ENCODE data around the gene POLRMT.

The POLRMT gene

GRCh38 chr19:640161-640558 is 6.8 kb upstream of the POLRMT start:
- TF ChIP-seq ZBTB7A (IDR thresholded peaks at IDR 0.05; ENCODE audit: low read depth) = no peak

- 0 out of 2 replicates have a peak, but pooled peaks have one; percentile 38 for TF ChIP-seq TCF12 (IDR thresholded peaks at IDR 0.05; ENCODE audit: low read depth)
- peak; percentile 96 for TF ChIP-seq EGR1 (IDR thresholded peaks at IDR 0.05)
- no peak for TF ChIP-seq REST (IDR thresholded peaks at IDR 0.05; ENCODE audit: low read depth)
- no peak for TF ChIP-seq CREB1 (IDR thresholded peaks at IDR 0.05; ENCODE audit: low read depth)
- TF ChIP-seq EP300 (IDR thresholded peaks at IDR 0.05; ENCODE audit: borderline replicate concordance) = peak; percentile 42; the same call in 1 of the 2 replicates
- TF ChIP-seq RAD21 (IDR thresholded peaks at IDR 0.05; ENCODE audit: low read depth) = no peak
- no peak for TF ChIP-seq CEBPB (IDR thresholded peaks at IDR 0.05)
- TF ChIP-seq FOXM1 (IDR thresholded peaks at IDR 0.05; ENCODE audit: borderline replicate concordance, low read depth) = no peak
- TF ChIP-seq TEAD4 (IDR thresholded peaks at IDR 0.05) = no peak
- no peak for TF ChIP-seq ZBTB7A (IDR thresholded peaks at IDR 0.05; ENCODE audit: low read depth)
- TF ChIP-seq TAF1 (IDR thresholded peaks at IDR 0.05; ENCODE audit: low read depth) = no peak
- TF ChIP-seq MAX (IDR thresholded peaks at IDR 0.05) = 0 out of 2 replicates have a peak, but pooled peaks have one; percentile 18
- TF ChIP-seq USF1 (IDR thresholded peaks at IDR 0.05) = no peak; the same call in 1 of the 2 replicates
Measured at GRCh38 chr19:639253-640160, 6.2 kb upstream of the POLRMT start, which contains the start of gene FGF22. Gene FGF22, plus strand, starts transcription at chr19:639879. Its CDS starts 47 bp downstream, at chr19:639926.

GRCh38 chr19:638906-639252 is 5.5 kb upstream of the POLRMT start:
- TF ChIP-seq USF1 (IDR thresholded peaks at IDR 0.05) = no peak
- no peak for TF ChIP-seq FOXM1 (IDR thresholded peaks at IDR 0.05; ENCODE audit: borderline replicate concordance, low read depth)
- no peak for TF ChIP-seq CEBPB (IDR thresholded peaks at IDR 0.05)
- no peak for TF ChIP-seq ZBTB7A (IDR thresholded peaks at IDR 0.05; ENCODE audit: low read depth)
- no peak for TF ChIP-seq CREB1 (IDR thresholded peaks at IDR 0.05; ENCODE audit: low read depth)
- TF ChIP-seq MAX (IDR thresholded peaks at IDR 0.05) = no peak
- TF ChIP-seq TEAD4 (IDR thresholded peaks at IDR 0.05) = no peak
- no peak for TF ChIP-seq YY1 (IDR thresholded peaks at IDR 0.05; ENCODE audit: low read depth)
- TF ChIP-seq EP300 (IDR thresholded peaks at IDR 0.05; ENCODE audit: borderline replicate concordance) = no peak
- no peak for TF ChIP-seq TCF12 (IDR thresholded peaks at IDR 0.05; ENCODE audit: low read depth)
- TF ChIP-seq REST (IDR thresholded peaks at IDR 0.05; ENCODE audit: low read depth) = no peak
- TF ChIP-seq NFIC (IDR thresholded peaks at IDR 0.05) = no peak
- TF ChIP-seq TAF1 (IDR thresholded peaks at IDR 0.05; ENCODE audit: low read depth) = no peak
- TF ChIP-seq RAD21 (IDR thresholded peaks at IDR 0.05; ENCODE audit: low read depth) = no peak
- TF ChIP-seq EGR1 (IDR thresholded peaks at IDR 0.05) = no peak

- peak; percentile 61 for TF ChIP-seq TCF12 (IDR thresholded peaks at IDR 0.05; ENCODE audit: low read depth)
- no peak for TF ChIP-seq CREB1 (IDR thresholded peaks at IDR 0.05; ENCODE audit: low read depth)
- no peak for TF ChIP-seq RAD21 (IDR thresholded peaks at IDR 0.05; ENCODE audit: low read depth)
- peak; percentile 50; the same call in 1 of the 2 replicates for TF ChIP-seq TEAD4 (IDR thresholded peaks at IDR 0.05)
- peak; percentile 51; the same call in 1 of the 2 replicates for TF ChIP-seq EP300 (IDR thresholded peaks at IDR 0.05; ENCODE audit: borderline replicate concordance)
Measured at GRCh38 chr19:634975-635652, 1.8 kb upstream of the POLRMT start.

GRCh38 chr19:633786-634639 is 676 bp upstream of the POLRMT start:
- TF ChIP-seq NFIC (IDR thresholded peaks at IDR 0.05) = no peak
- no peak for TF ChIP-seq TEAD4 (IDR thresholded peaks at IDR 0.05)
- no peak for TF ChIP-seq EP300 (IDR thresholded peaks at IDR 0.05; ENCODE audit: borderline replicate concordance)
- TF ChIP-seq CREB1 (IDR thresholded peaks at IDR 0.05; ENCODE audit: low read depth) = no peak
- no peak for TF ChIP-seq EGR1 (IDR thresholded peaks at IDR 0.05)

All from Ishikawa (cell line).